HG03439 (cell line): ENCODE results near the gene PAK5.

Experiments
- ATAC-seq: cut with Tn5 transposase; IDR thresholded peaks from one replicate; pipeline ENCODE4 v1.9.1; 2021; ENCODE audit warnings: mild to moderate bottlenecking, moderate library complexity; ENCODE audit not compliant: unreplicated experiment

PAK5 gene

GRCh38 chr20:9626357-9626756, 212.5 kb downstream of the PAK5 start:
- no peak for ATAC-seq

GRCh38 chr20:9617940-9618339, 220.9 kb downstream of the PAK5 start:
- ATAC-seq = no peak

GRCh38 chr20:9616833-9617461, 221.9 kb downstream of the PAK5 start:
- ATAC-seq = peak; percentile 41

GRCh38 chr20:9616455-9616805, 222.4 kb downstream of the PAK5 start:
- ATAC-seq = peak; percentile 10

- peak; percentile 91 for ATAC-seq
Observed at GRCh38 chr20:9615766-9616454, 223.0 kb downstream of the PAK5 start.

GRCh38 chr20:9615118-9615517, 223.8 kb downstream of the PAK5 start:
- no peak for ATAC-seq

GRCh38 chr20:9613871-9614270, 225.0 kb downstream of the PAK5 start:
- no peak for ATAC-seq

- ATAC-seq = no peak
Observed at GRCh38 chr20:9611921-9612320, 227.0 kb downstream of the PAK5 start.

GRCh38 chr20:9610665-9611064, 228.2 kb downstream of the PAK5 start:
- no peak for ATAC-seq

- ATAC-seq = peak; percentile 86
Observed at GRCh38 chr20:9609887-9610502, 228.9 kb downstream of the PAK5 start.

- no peak for ATAC-seq
Observed at GRCh38 chr20:9608639-9609340, 230.1 kb downstream of the PAK5 start.

- no peak for ATAC-seq
Observed at GRCh38 chr20:9602847-9603183, 236.1 kb downstream of the PAK5 start.

GRCh38 chr20:9600562-9600961, 238.3 kb downstream of the PAK5 start:
- ATAC-seq = no peak

- no peak for ATAC-seq
Observed at GRCh38 chr20:9597547-9597946, 241.3 kb downstream of the PAK5 start.

GRCh38 chr20:9595763-9596162, 243.1 kb downstream of the PAK5 start:
- no peak for ATAC-seq

- ATAC-seq = no peak
Observed at GRCh38 chr20:9594284-9594875, 244.5 kb downstream of the PAK5 start.

GRCh38 chr20:9592419-9592818, 246.5 kb downstream of the PAK5 start:
- no peak for ATAC-seq

- ATAC-seq = no peak
Observed at GRCh38 chr20:9591080-9591479, 247.8 kb downstream of the PAK5 start.

GRCh38 chr20:9590189-9590588, 248.7 kb downstream of the PAK5 start:
- no peak for ATAC-seq

GRCh38 chr20:9588706-9589105, 250.2 kb downstream of the PAK5 start:
- no peak for ATAC-seq

- ATAC-seq = no peak
Observed at GRCh38 chr20:9583151-9583550, 255.7 kb downstream of the PAK5 start.

- no peak for ATAC-seq
Observed at GRCh38 chr20:9582137-9582536, 256.7 kb downstream of the PAK5 start.
